ENCODE results near the gene CMPK2.

The CMPK2 gene

DNA sequence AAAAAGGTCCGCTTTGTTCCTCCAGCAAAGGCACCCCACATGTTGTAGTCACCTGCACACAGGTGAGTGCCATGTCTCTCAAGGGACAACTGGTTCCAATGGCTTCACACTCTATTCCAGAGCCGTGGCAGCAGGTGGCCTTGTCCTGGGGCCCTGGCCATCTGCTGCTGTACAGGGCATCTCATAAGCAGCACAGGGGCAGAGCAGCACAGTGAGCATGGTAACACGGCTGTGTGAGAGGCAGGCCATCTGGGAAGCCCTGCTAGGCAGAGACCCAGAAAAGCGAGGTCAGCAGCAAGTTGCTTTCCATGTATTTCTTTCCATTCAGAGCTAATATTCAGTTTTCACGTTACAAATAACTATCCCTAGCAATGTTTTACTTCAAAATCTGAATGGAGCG lies 54.7 kb downstream of the CMPK2 start:
- Histone ChIP-seq H3K4me3 (IDR thresholded peaks at IDR 0.05; ENCODE audit: insufficient read depth, low read depth, low read length) (no peak overlapping the region), H2AFZ (ENCODE audit: low read depth) (no peak overlapping the region), H3K79me2 (ENCODE audit: insufficient read depth, low read depth) (no peaks in the 10 kb centered on the region), H3K36me3 (ENCODE audit: insufficient read depth) (no peaks in the 10 kb centered on the region), H3K9ac (no peak overlapping the region), H3K27me3 (ENCODE audit: insufficient read depth, low read depth) (no peaks in the 10 kb centered on the region), H4K20me1 (ENCODE audit: insufficient read depth) (no peaks in the 10 kb centered on the region), H3K4me1 (ENCODE audit: low read depth, poor library complexity, severe bottlenecking) (no peaks in the 10 kb centered on the region), H3K4me2 (no peak overlapping the region), H3K27ac (no peak overlapping the region)
- TF ChIP-seq, protein P1, sequence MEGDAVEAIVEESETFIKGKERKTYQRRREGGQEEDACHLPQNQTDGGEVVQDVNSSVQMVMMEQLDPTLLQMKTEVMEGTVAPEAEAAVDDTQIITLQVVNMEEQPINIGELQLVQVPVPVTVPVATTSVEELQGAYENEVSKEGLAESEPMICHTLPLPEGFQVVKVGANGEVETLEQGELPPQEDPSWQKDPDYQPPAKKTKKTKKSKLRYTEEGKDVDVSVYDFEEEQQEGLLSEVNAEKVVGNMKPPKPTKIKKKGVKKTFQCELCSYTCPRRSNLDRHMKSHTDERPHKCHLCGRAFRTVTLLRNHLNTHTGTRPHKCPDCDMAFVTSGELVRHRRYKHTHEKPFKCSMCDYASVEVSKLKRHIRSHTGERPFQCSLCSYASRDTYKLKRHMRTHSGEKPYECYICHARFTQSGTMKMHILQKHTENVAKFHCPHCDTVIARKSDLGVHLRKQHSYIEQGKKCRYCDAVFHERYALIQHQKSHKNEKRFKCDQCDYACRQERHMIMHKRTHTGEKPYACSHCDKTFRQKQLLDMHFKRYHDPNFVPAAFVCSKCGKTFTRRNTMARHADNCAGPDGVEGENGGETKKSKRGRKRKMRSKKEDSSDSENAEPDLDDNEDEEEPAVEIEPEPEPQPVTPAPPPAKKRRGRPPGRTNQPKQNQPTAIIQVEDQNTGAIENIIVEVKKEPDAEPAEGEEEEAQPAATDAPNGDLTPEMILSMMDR (conservative IDR thresholded peaks at IDR 0.05; ENCODE audit: low read depth, low read length): no peak

DNA sequence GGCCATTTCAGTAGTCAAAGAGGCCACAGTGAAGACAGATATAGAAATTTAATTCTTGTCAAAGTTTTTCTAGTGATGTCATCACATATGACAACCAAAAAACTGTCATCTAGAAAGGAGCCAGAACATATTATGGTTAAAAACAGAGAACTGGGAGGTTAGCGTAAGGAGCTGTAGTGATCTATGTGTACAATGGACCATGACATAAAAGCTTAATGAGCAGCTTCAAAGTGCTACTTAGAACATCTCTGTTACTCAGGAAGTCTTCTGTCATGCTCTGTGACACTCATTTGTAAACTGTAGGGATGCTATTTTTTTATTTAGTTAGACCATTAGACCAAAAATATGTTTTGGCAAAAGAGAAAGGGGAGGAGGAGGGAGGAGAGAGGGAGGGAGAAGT lies 57.3 kb downstream of the CMPK2 start:
- H4K20me1 ChIP-seq (ENCODE audit: insufficient read depth): no peaks in the 10 kb centered on the region
- no peaks in the 10 kb centered on the region for H3K4me1 ChIP-seq (ENCODE audit: low read depth, poor library complexity, severe bottlenecking)
- no peak overlapping the region for H3K27ac ChIP-seq
- no peak overlapping the region for H3K4me3 ChIP-seq (IDR thresholded peaks at IDR 0.05; ENCODE audit: insufficient read depth, low read depth, low read length)
- no peaks in the 10 kb centered on the region for H3K36me3 ChIP-seq (ENCODE audit: insufficient read depth)
- H2AFZ ChIP-seq (ENCODE audit: low read depth): no peak overlapping the region
- H3K79me2 ChIP-seq (ENCODE audit: insufficient read depth, low read depth): no peaks in the 10 kb centered on the region
- H3K4me2 ChIP-seq: no peak overlapping the region
- no peaks in the 10 kb centered on the region for H3K27me3 ChIP-seq (ENCODE audit: insufficient read depth, low read depth)
- TF ChIP-seq, protein P1 (conservative IDR thresholded peaks at IDR 0.05; ENCODE audit: low read depth, low read length): no peak
- no peak overlapping the region for H3K9ac ChIP-seq

DNA sequence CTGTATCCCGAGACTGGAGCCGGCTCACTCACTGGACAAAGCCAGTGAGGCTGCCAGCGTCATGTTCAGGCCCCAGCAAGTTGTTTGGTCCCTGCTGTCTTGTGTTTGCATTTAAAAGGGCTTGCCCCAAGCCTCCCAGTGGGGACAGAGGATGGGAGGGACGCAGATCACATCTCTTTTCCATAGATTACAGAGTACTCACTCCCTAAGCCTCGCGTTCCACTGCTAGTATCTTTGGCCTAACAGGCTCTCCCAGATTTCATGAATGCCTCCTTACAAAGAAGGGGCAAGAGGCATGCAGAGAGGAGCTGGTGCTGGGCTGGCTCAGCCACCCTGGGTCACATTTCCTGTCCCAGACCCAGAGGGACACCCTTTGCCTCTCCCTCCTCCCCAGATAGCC lies 59.1 kb downstream of the CMPK2 start:
- no peaks in the 10 kb centered on the region for H3K4me1 ChIP-seq (ENCODE audit: low read depth, poor library complexity, severe bottlenecking)

DNA sequence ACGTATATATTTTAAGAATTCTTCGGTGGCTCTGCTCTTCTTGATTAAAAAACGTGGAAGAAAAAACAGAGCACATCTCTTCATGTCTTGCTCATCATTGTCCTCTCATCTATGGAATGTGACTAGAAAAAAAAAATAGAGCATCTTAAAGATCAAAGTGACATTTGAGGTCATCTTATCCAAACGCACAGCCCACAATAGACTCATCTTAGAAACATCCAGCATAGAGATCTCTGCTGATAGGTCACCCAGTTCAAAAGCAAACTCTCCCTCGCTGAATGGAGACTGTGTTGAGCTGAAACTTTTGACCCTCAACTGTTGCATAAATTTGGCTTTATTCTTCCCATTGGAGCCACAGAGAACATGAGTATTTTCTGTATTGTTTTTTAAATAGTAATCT lies 65.2 kb downstream of the CMPK2 start:
- no peaks in the 10 kb centered on the region for H3K79me2 ChIP-seq (ENCODE audit: insufficient read depth, low read depth)
- no peak overlapping the region for H3K27ac ChIP-seq
- no peaks in the 10 kb centered on the region for H3K36me3 ChIP-seq (ENCODE audit: insufficient read depth)
- no peaks in the 10 kb centered on the region for H3K4me1 ChIP-seq (ENCODE audit: low read depth, poor library complexity, severe bottlenecking)
- no peaks in the 10 kb centered on the region for H4K20me1 ChIP-seq (ENCODE audit: insufficient read depth)
- TF ChIP-seq, protein P1 (conservative IDR thresholded peaks at IDR 0.05; ENCODE audit: low read depth, low read length): no peak
- no peak overlapping the region for H3K4me3 ChIP-seq (IDR thresholded peaks at IDR 0.05; ENCODE audit: insufficient read depth, low read depth, low read length)
- no peak overlapping the region for H3K9ac ChIP-seq
- H3K27me3 ChIP-seq (ENCODE audit: insufficient read depth, low read depth): no peaks in the 10 kb centered on the region
- H2AFZ ChIP-seq (ENCODE audit: low read depth): no peak overlapping the region
- H3K4me2 ChIP-seq: no peak overlapping the region

More for the DNA sequence above, 59.1 kb downstream of the CMPK2 start:
- Histone ChIP-seq H3K9ac (no peak overlapping the region), H4K20me1 (ENCODE audit: insufficient read depth) (no peaks in the 10 kb centered on the region), H3K27ac (no peak overlapping the region), H3K79me2 (ENCODE audit: insufficient read depth, low read depth) (no peaks in the 10 kb centered on the region), H3K36me3 (ENCODE audit: insufficient read depth) (no peaks in the 10 kb centered on the region), H3K4me2 (no peak overlapping the region), H3K27me3 (ENCODE audit: insufficient read depth, low read depth) (no peaks in the 10 kb centered on the region), H2AFZ (ENCODE audit: low read depth) (no peak overlapping the region), H3K4me3 (IDR thresholded peaks at IDR 0.05; ENCODE audit: insufficient read depth, low read depth, low read length) (no peak overlapping the region)
- TF ChIP-seq, protein P1 (conservative IDR thresholded peaks at IDR 0.05; ENCODE audit: low read depth, low read length): no peak
